GM19238 (cell line): ENCODE measurements around the gene VPS29.

ENCODE experiments used
- DNase-seq: peaks from one replicate; pipeline ENCODE4 v3.0.0; 2011; ENCODE audit warnings: low spot score; ENCODE audit not compliant: insufficient read length

VPS29 gene

GRCh38 chr12:110451263-110451662, 50.6 kb downstream of the VPS29 start:
- DNase-seq: no peak

DNA sequence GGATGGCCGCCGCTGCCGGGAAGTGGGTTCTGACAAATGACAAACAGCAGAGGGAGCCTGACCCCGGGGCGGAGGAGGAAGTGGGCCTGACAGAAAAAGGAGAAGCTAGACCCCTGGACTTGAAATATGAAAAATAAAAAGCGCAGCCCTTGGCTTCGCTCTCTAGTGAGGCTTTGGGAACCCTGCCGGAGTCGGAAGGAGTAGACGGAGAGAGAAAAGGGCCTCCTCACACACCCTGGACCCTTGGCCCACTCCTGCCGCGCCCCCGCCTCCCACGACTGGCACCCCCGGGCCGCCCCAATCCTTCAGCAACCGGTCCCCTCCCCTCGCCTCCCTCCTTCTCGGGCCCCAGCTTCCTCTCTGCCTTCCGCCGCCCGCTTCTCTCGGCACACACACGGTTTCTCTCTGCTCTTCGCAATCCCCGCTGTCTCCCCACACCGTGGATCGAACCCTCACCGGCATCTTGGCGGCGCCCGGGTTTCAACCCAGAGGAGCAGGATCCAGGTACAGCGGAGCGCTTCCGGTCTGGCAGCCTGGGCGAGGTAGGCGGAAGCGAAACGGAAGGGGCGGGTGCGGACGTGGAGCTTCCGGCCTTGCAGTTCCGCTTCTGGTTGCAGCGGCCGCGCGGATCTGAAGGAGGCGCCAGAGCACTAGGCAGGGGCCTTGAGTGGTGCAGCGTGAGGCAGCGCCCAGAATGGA, 52.0 kb downstream of the VPS29 start, which contains the start of gene ARPC3:
Gene ARPC3 (minus strand): TSS at position 539 of the 699 bp plus-strand sequence. CDS start 77 bp downstream, at position 462.
- DNase-seq: peak; percentile 80

- DNase-seq: no peak
Observed at GRCh38 chr12:110444455-110444854, 57.5 kb downstream of the VPS29 start.
